NCI-H1694 treated with DMSO at 0.1 percent for 48 hours (cell line): ENCODE results near the gene ZNF580.

Experiments
- DNase-seq: peaks from one replicate; lab custom pipeline; 2025; lab: John Stamatoyannopoulos, UW

ZNF580 gene

GRCh38 chr19:55606471-55606787, 34.4 kb upstream of the ZNF580 start:
- DNase-seq: no peak

DNA sequence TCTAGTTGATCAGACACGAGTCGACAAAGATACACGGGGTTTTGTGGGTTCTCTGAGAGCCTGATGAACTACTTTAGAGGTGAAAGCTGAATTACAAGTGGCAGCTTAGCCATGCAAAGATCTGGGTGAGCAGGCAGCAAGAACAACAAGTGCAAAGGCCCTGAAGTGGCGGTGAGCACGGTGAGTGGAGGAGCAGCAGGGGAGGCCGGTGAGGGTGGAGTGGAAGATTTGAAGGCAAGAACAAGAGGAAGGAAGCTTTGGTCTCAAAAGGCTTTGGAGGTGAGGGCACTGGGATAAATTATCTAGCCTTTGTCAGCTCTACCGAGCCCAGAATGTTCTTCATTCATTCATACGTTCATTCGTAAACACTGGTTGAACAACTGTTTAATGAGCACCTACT, 34.0 kb upstream of the ZNF580 start:
- no peak for DNase-seq

- no peak for DNase-seq
These were observed 31.5 kb upstream of the ZNF580 start for GRCh38 chr19:55609326-55609725.

DNA sequence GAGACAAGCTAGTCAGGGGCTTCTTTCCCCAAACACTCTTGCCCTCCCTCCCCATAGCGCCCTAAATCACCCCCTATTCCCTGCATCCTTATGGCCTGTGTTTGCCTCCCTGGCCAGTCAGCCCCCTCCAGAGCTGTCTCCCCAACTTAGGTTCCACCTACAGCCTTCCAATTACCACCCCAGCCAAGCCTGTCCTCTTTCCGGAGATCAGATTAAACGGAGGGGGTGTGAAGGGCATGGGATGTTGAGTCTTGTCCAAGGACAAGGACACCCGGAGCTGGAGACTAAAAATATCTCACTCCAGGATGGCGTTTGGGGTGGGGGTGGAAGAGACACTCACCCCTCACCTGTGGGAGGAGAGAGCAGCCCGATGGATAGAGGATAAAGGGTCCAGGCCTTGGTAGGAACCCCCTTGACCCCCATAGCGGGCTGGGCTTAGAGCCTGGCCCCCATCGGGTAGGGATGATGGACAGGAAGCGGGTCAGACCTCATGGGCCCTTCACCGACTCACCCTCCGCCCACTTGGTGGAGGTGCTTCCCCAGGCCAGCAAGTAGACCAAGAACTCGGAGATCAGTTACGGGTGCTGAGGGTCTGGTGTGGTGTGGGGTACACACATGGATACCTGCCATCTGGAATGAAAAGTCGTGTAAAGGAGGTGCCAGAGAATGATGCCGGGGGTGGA, 29.4 kb upstream of the ZNF580 start:
- DNase-seq: no peak

GRCh38 chr19:55611983-55612645, 28.7 kb upstream of the ZNF580 start:
- no peak for DNase-seq

- no peak for DNase-seq
These were observed 27.4 kb upstream of the ZNF580 start for GRCh38 chr19:55613396-55613795.

DNA sequence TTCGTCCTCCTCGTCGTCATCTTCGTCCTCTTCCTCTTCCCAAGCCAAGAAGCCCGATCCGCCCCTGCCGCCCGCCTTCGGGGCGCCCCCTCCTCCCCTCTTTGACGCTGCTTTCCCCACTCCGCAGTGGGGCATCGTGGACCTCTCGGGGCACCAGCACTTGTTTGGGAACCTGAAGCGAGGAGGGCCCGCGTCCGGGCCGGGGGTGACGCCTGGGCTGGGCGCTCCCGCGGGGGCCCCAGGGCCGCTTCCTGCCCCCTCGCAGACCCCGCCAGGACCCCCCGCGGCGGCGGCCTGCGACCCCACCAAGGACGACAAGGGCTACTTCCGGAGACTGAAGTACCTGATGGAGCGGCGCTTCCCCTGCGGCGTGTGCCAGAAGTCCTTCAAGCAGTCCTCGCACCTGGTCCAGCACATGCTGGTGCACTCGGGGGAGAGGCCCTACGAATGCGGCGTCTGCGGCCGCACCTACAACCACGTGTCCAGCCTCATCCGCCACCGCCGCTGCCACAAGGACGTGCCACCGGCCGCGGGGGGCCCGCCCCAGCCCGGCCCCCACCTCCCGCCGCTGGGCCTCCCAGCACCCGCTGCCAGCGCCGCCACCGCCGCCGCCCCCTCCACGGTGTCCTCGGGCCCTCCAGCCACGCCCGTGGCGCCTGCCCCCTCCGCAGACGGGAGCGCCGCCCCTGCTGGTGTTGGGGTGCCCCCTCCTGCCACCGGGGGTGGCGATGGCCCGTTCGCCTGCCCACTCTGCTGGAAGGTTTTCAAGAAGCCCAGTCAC, 26.7 kb upstream of the ZNF580 start:
- no peak for DNase-seq

- no peak for DNase-seq
These were observed 25.9 kb upstream of the ZNF580 start for GRCh38 chr19:55614711-55615542.

DNA sequence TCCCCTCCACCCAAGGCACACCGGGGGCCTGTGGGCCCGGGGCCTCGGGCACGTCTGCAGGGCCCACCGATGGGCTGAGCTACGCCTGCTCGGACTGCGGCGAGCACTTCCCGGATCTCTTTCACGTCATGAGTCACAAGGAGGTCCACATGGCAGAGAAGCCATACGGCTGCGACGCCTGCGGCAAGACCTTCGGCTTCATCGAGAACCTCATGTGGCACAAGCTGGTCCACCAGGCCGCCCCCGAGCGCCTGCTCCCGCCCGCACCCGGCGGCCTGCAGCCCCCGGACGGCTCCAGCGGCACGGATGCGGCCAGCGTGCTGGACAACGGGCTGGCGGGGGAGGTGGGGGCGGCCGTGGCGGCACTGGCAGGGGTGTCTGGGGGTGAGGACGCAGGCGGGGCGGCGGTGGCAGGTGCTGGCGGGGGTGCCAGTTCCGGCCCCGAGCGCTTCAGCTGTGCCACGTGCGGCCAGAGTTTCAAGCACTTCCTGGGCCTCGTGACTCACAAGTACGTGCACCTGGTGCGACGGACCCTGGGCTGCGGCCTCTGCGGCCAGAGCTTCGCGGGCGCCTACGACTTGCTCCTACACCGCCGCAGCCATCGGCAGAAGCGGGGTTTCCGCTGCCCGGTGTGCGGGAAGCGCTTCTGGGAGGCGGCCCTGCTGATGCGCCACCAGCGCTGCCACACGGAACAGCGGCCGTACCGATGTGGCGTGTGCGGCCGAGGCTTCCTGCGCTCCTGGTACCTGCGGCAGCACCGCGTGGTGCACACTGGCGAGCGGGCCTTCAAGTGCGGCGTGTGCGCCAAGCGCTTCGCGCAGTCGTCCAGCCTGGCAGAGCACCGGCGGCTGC, 25.0 kb upstream of the ZNF580 start:
- no peak for DNase-seq

DNA sequence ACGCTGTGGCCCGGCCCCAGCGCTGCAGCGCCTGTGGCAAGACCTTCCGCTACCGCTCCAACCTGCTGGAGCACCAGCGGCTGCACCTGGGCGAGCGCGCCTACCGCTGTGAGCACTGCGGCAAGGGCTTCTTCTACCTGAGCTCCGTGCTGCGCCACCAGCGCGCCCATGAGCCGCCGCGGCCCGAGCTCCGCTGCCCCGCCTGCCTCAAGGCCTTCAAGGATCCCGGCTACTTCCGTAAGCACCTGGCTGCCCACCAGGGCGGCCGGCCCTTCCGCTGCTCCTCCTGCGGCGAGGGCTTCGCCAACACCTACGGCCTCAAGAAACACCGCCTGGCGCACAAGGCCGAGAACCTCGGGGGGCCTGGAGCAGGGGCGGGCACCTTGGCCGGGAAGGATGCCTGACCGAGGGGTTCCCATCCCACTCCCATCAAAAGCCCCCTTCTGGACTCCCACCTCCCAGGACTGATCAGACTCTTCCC, 24.4 kb upstream of the ZNF580 start:
- DNase-seq: no peak

GRCh38 chr19:55617426-55617825, 23.4 kb upstream of the ZNF580 start:
- no peak for DNase-seq

DNA sequence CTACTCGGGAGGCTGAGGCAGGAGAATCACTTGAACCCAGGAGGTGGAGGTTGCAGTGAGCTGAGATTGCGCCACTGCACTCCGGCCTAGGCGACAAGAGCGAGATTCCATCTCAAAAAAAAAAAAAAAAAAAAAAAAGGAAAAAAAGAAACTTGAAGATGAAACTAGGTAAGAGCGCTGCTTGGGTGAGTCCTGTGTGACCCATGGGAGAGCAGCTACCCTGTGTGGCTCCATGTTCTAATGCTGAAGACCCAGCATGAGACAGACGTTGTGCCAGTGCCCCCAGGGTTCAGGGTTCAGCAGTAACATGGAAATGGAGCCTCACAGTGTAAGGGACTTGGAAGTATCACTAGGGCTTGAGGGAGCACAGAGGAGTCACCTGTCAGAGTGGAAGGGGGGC, 22.4 kb upstream of the ZNF580 start:
- DNase-seq: no peak

DNA sequence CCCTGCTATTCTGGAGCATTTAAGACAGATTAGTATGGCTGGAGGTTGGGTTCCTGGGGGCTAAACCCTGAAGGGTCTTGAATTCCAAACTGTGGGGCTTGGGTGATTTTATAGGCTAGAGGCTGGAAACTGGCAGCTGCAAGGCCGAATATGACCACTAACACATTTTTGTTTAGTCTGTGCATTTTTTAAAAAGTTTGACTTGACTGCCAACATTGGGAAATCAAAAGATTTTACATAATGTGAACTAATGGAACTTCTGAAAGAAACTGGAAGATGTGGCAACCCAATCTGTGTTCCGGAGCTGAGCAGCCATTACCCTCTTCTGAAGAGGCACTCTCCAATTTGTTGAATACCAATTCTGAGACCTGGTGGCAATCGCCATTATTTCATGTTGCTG, 21.5 kb upstream of the ZNF580 start:
- DNase-seq: no peak

DNA sequence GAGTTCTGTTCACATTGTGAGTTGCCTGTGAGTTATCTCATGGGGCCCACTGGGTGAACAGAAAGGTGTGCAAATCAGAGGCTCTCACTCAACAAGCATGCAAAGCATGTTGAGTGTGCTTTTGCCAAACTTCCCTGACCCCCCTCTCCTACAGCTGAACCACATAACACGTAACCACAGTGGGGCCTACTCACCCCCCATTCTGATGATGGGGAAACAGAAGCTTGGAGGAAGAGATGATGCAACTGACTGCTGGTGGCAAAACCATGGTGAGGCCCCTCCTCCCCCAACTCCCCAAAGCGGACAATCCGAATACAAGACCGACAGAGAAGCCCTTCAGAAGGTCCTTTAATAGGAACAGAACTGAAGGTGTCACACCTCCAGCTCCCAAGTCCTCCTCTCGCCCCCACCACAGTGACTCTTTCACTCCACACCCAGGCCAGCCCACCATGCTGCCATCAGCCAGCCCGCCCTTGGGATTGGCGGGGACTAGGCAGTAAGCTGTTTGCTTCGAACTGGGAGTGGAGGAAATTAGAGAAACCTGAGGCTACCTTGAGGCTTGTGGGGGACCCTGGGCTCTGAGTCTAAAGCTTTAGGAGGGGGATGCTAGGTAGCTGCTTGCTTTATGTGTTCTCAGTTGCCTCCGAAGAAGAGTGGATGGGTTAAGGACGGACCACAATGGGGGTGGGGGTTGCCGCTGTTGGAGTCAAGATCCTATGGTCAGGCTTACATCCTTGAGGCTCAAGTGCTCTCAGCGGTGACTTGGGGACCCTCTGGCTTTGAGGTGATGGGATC, 20.2 kb upstream of the ZNF580 start:
- DNase-seq: no peak

GRCh38 chr19:55621205-55621672, 19.6 kb upstream of the ZNF580 start:
- DNase-seq: no peak

- no peak for DNase-seq
These were observed 19.1 kb upstream of the ZNF580 start for GRCh38 chr19:55621673-55622231.

- DNase-seq: no peak
These were observed 18.4 kb upstream of the ZNF580 start for GRCh38 chr19:55622242-55622969.

DNA sequence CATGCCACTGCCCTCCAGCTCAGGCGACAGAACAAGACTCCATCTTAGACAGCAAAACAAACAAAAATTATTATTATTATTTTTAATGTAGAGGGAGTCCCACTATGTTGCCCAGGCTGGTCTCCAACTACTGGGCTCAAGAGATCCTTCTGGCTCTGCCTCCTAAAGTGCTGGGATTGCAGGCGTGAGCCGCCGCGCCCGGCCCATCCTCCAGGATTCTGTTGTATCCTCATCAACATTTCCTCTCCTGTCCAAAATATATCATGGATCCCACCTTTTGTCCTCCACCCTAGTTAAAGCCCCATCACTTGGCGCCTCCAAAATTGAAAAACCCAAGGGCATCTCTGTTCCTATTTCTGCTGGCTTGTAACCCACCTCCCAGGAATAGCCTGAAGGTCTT, 17.7 kb upstream of the ZNF580 start:
- no peak for DNase-seq

DNA sequence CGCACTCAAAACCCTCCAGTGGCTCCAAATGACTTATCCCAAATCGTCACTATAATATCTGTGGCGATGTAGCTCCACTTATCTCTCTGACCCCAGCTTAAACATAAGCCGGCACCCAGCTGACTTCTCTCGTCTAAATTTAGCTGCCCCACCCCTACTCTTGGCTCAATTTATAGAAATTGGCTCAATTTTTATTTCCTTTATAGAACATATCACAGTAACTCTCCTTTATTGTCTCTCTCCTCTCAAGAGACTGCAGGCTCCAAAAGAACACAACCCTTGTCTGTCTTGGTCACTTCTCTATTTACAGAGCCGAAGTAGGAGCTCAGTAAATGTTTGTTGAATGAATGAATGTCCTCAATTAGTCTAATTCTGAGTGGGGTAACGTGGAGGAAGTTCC, 17.2 kb upstream of the ZNF580 start:
- DNase-seq: no peak
